ENCODE data around the gene ZNF687. TPM values are rescaled to one million over a fixed set of nuclear protein-coding genes. Genes with fewer than 3 reads are reported as not detected.

The ZNF687 gene
- total RNA-seq, 1 donor from 2014 or later: 27.0 TPM

DNA sequence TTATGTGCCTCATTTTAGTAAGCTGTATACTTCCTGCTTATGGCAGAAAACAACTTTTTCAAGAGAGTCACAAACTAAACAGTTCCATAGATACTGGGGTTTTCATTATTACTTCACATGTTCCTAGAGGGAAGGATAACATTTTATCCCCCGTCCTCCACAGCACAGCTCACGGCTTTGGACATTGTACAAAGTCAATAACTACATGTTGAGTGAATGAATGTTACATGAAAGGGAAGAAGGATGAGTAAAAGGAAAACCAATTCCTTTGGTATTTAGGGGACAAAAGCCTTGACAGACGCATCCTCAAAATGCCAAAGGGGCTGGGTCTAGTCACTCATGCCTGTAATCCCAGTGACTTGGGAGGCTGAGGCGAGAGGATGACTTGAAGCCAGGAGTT lies 30.3 kb downstream of the ZNF687 start:
- intact Hi-C loops (cut with micrococcal nuclease): no loop called here

GRCh38 chr1:151312826-151313225 lies 30.7 kb downstream of the ZNF687 start:
- intact Hi-C loops (cut with micrococcal nuclease): no loop called here

DNA sequence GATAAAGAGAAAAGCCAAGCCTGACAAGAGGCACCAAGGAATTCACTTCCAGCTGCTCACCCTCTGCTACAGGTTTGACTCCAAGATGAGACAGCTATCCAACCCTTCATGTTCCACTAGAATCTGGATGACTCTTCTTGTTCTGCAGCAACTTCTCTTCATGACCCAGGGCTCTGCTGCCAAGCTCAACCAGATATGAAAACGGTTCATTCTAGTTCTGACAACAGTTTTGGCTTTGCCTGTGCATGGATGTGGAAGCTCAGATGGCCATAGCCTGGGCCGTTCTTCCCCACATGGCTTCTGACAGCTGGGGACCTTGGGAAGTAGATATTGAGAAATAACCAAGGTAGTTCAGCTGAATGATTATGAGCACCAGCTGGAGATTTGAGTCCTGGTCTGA lies 31.4 kb downstream of the ZNF687 start:
- intact Hi-C loops (cut with micrococcal nuclease): no loop called here

- intact Hi-C loops (cut with micrococcal nuclease): no loop called here
These were observed 32.2 kb downstream of the ZNF687 start for GRCh38 chr1:151314137-151314875.

- intact Hi-C loops (cut with micrococcal nuclease): no loop called here
These were observed 33.6 kb downstream of the ZNF687 start for GRCh38 chr1:151315565-151316235.

DNA sequence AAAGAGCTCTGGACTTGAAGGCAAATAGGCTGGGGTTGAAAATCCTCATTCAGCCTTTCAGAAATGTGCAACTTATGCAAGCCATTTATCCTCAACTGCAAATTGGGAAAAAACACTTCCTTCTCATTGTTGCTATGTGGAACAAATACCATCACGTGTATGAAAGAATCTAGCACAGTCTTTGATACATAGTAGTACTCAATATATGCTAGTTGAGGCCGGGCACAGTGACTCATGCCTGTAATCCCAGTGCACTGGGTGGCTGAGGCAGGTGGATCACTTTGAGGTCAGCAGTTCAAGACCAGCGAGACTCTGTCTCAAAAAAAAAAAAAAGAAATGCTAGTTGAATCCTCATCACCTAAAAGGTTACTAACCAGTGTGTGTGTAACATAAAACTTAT lies 36.9 kb downstream of the ZNF687 start:
- intact Hi-C loops (cut with micrococcal nuclease): no loop called here

GRCh38 chr1:151324390-151324930 lies 42.4 kb downstream of the ZNF687 start:
- intact Hi-C loops (cut with micrococcal nuclease): no loop called here

- intact Hi-C loops (cut with micrococcal nuclease): no loop called here
These were observed 43.1 kb downstream of the ZNF687 start for GRCh38 chr1:151325231-151325630.

DNA sequence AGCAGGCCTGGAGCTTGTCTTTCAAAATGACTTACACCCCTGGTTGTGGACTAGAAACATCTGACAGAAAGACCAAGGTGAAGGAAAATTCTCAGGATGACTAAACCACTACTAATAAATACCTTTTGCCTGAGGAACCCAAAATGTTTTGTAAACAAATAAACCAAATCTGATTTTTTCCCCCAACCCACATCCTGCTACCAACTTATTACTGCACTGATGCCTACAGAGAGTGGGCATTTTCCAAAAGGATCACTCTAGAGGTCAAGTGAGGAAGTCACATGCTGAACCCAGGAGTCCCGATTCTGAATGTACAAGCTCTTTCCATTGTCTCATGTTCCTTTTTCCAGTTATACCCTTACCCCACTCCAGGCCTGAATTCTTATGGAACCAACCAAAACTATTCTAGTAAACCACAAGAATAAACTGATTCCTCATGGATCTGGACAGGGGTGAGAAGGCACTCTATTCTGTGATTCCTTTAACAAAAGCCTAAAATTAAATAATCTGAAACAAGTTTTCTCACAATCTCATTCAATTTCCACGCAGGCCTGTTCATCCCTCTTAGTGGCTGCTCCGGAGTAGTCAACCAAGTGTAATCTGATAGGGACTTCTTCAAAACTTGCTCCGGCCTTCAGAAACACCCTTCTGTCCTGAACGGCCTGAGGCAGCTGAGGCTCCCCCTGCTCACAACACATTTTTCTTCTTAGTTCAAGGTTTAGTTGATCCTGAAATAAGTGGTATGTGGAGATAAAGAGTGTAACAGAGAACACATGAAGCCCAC lies 43.7 kb downstream of the ZNF687 start:
- intact Hi-C loops (cut with micrococcal nuclease): no loop called here

- intact Hi-C loops (cut with micrococcal nuclease): loop anchor here (1.0 kb wide), 11 partner anchors 15 to 437 kb away; partner anchors contain the start of genes GABPB2, MRPL9, PSMB4 and RFX5
These were observed 44.6 kb downstream of the ZNF687 start for GRCh38 chr1:151326619-151327222.

DNA sequence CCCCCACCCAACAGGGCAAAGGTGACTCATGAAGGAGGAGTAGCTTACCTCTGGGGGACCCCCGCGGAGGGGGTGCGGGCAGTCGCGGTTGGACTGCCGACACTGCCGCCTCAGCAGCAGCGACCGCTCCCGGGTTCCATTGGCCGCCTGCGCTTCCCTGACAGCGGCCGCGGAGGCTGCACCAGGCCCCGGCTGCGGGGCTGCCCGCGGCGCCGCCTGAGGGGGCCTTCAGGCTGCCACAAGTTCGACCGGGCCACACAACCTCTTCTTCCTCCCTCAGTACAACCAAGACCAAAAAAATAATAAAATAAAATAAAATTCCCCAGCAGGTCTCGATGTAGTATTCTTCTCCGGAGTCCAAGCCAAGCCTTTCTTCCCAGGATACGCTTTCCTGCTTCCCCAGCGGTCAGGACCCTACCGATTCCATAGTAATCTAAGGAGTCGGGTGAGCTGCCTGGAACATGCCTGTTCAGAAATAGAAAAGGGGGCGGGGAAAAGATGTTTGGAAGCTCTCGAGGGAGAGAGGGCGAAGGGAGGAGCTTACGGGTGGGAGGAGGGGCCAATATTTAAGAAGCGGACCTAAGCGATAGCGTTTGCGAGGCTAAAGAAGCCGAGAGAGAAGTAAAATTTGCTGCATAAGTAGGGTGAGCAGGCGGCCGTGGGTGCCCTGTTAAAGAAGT lies 45.3 kb downstream of the ZNF687 start, which contains the start of gene PI4KB:
TSS of gene PI4KB (minus strand) at position 194 of the 680 bp plus-strand sequence. CDS start 10,935 bp downstream, outside the sequence.
- intact Hi-C loops (cut with micrococcal nuclease): loop anchor here (1.0 kb wide), 11 partner anchors 14 to 436 kb away; partner anchors contain the start of genes GABPB2, MRPL9, PSMB4 and RFX5

GRCh38 chr1:151327903-151328674 lies 46.0 kb downstream of the ZNF687 start:
- intact Hi-C loops (cut with micrococcal nuclease): loop anchor here (1.0 kb wide), 11 partner anchors 13 to 435 kb away; partner anchors contain the start of genes GABPB2, MRPL9, PSMB4 and RFX5

DNA sequence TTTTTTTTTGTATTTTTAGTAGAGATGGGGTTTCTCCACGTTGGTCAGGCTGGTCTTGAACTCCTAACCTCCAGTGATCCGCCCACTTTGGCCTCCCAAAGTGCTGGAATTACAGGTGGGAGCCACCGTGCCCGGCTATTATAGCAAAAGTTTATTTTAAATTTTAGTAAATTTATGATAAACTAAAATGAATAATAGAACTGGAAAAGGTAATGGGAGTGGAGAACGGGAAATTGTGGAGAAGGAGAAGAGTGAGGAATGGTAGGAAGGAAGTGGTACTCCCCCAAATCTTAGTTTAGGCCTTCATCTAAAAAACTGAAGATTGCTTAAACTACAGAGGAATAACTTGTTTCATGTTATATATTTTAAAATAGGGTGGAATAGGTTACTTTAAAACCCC lies 52.7 kb downstream of the ZNF687 start:
- intact Hi-C loops (cut with micrococcal nuclease): no loop called here

GRCh38 chr1:151336556-151336955 lies 54.5 kb downstream of the ZNF687 start:
- intact Hi-C loops (cut with micrococcal nuclease): no loop called here

DNA sequence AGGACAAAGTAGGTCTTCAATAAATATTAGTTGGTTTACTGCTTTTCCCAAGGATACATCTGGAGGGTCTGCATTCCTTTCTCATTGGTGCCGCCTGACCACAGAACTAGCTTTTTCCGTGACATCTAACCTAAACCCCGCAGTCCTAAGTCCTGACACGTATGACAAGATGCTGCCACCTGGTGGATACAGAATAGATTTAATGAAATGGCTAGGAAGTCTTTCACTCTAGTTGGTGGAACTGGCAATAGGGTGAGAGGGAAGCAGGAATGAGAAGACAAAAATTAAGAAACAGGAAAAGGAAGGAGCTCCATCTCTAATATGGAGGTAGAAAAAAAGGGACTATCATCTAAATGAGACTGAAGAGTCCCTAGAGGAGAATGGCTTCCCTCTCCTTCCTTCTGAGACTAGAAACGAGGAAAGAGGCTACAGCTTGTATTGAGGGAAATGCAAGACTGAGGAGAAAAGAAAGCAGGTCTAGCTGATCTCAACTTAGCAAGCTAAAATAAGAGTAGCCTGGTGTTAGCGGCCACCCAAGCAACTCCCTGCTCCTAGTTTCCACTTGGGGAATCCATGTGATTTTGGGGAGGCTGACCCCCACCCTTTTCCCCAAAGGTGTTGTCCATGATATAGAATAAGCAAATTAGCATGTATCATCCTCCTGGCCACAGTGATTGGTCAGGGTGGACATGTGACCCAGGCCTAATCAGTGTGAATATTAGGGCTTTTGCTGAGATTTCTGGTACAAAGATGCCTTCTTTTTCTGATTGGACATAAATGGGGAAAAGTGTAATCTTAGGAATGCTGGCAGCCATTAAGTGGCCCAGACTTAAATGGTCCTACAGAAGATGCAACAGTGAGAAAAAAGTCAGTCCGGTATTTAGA lies 59.0 kb downstream of the ZNF687 start:
- intact Hi-C loops (cut with micrococcal nuclease): loop anchor here (1.0 to 2.0 kb wide), 6 partner anchors 14 to 242 kb away; partner anchors contain the start of gene PI4KB
